Mesendoderm (in vitro differentiated cells): Measurements from ENCODE around the gene MAT1A.

ENCODE experiments used
- DNase-seq: peaks from one replicate; pipeline ENCODE4 v3.0.0; 2013
- H2AK5ac ChIP-seq: 2 replicates; pipeline ENCODE4 v1.6.1; 2013; ENCODE audit warnings: low read length, inconsistent platforms
- H2BK120ac ChIP-seq: 2 replicates; pipeline ENCODE4 v1.6.1; 2013; ENCODE audit warnings: low read depth, mild to moderate bottlenecking, low read length, moderate library complexity, mixed read lengths
- H2BK15ac ChIP-seq: replicated peaks from 2 replicates; pipeline ENCODE4 v1.6.1; 2013; ENCODE audit warnings: low read depth, mild to moderate bottlenecking, moderate library complexity
- H2BK5ac ChIP-seq: 2 replicates; pipeline ENCODE4 v1.6.1; 2013; ENCODE audit warnings: low read length, inconsistent platforms
- H3K18ac ChIP-seq: 2 replicates; pipeline ENCODE4 v1.6.1; 2013; ENCODE audit warnings: mild to moderate bottlenecking, low read length, mixed read lengths
- H3K23ac ChIP-seq: one replicate; pipeline ENCODE4 v1.6.1; 2013; ENCODE audit warnings: low read length
- H3K27ac ChIP-seq: 2 replicates; pipeline ENCODE4 v1.5.1; 2013; ENCODE audit warnings: low read depth, mild to moderate bottlenecking, inconsistent platforms, low read length, moderate library complexity
- H3K27me3 ChIP-seq: 2 replicates; pipeline ENCODE4 v1.6.1; 2013; ENCODE audit warnings: low read length, control low read depth, mild to moderate bottlenecking, inconsistent platforms; ENCODE audit not compliant: insufficient read depth, poor library complexity
- H3K36me3 ChIP-seq: 2 replicates; pipeline ENCODE4 v1.6.1; 2013; ENCODE audit warnings: low read length, inconsistent platforms; ENCODE audit not compliant: control insufficient read depth, insufficient read depth
- H3K4ac ChIP-seq: one replicate; pipeline ENCODE4 v1.6.1; 2013; ENCODE audit warnings: low read depth, mild to moderate bottlenecking, low read length, moderate library complexity
- H3K4me1 ChIP-seq: 2 replicates; pipeline ENCODE4 v1.6.1; 2013; ENCODE audit warnings: low read depth, low read length, inconsistent platforms; ENCODE audit not compliant: control insufficient read depth
- H3K4me2 ChIP-seq: 2 replicates; pipeline ENCODE4 v1.6.1; 2013; ENCODE audit warnings: low read length
- H3K4me3 ChIP-seq: 2 replicates; pipeline ENCODE4 v1.5.1; 2013; ENCODE audit warnings: mild to moderate bottlenecking, low read length
- H3K56ac ChIP-seq: one replicate; pipeline ENCODE4 v1.6.1; 2013; ENCODE audit warnings: low read length
- H3K79me1 ChIP-seq: 2 replicates; pipeline ENCODE4 v1.6.1; 2013; ENCODE audit warnings: low read length, inconsistent platforms
- H3K79me2 ChIP-seq: 2 replicates; pipeline ENCODE4 v1.6.1; 2013; ENCODE audit warnings: mild to moderate bottlenecking, low read length; ENCODE audit not compliant: control insufficient read depth, insufficient read depth
- H3K9ac ChIP-seq: 2 replicates; pipeline ENCODE4 v1.6.1; 2013; ENCODE audit warnings: low read length, inconsistent platforms
- H4K5ac ChIP-seq: one replicate; pipeline ENCODE4 v1.6.1; 2013; ENCODE audit warnings: low read length
- H4K8ac ChIP-seq: one replicate; pipeline ENCODE4 v1.6.1; 2013; ENCODE audit warnings: low read depth, mild to moderate bottlenecking, control low read depth, low read length, moderate library complexity
- WGBS: extraction: QIAGEN DNeasy Blood & Tissue Kit; methylation state at CpG from one replicate; pipeline ENCODE4 v1.1.7; 2013; ENCODE audit warnings: low lambda C conversion rate, missing lambda C conversion rate; ENCODE audit not compliant: insufficient coverage; ENCODE audit errors: extremely low coverage; 5-methylcytosine and 5-hydroxymethylcytosine counted together

Gene MAT1A

GRCh38 chr10:80268938-80269588 lies 20.4 kb downstream of the MAT1A start:
- Histone ChIP-seq H3K27ac (no peak overlapping the region), H2BK5ac (no peak overlapping the region), H2BK15ac (no peak overlapping the region), H2AK5ac (no peak overlapping the region), H3K79me1 (no peaks in the 10 kb centered on the region), H3K23ac (no peak overlapping the region), H4K5ac (no peak overlapping the region), H3K4me2 (no peak overlapping the region), H3K9ac (no peak overlapping the region), H3K79me2 (no peaks in the 10 kb centered on the region), H3K36me3 (no peaks in the 10 kb centered on the region), H3K27me3 (no peaks in the 10 kb centered on the region), H3K4me1 (peaks cover 7% of the 10 kb centered on the region), H3K4ac (no peak overlapping the region), H4K8ac (no peak overlapping the region), H2BK120ac (no peak overlapping the region), H3K18ac (no peak overlapping the region), H3K56ac (no peak overlapping the region), H3K4me3 (no peak overlapping the region)
- no CpG with 5 or more reads among the region's 4 CpGs for WGBS
- DNase-seq, result no peak

GRCh38 chr10:80268266-80268665 lies 21.2 kb downstream of the MAT1A start:
- Histone ChIP-seq H3K4me1 (peaks cover 7% of the 10 kb centered on the region), H3K9ac (no peak overlapping the region), H3K4me3 (no peak overlapping the region), H4K5ac (no peak overlapping the region), H3K4me2 (no peak overlapping the region), H2BK15ac (no peak overlapping the region), H4K8ac (no peak overlapping the region), H3K36me3 (no peaks in the 10 kb centered on the region), H3K27me3 (no peaks in the 10 kb centered on the region), H3K4ac (no peak overlapping the region), H2BK120ac (no peak overlapping the region), H3K79me2 (no peaks in the 10 kb centered on the region), H3K18ac (no peak overlapping the region), H3K27ac (no peak overlapping the region), H3K79me1 (no peaks in the 10 kb centered on the region), H2BK5ac (no peak overlapping the region), H2AK5ac (no peak overlapping the region), H3K56ac (no peak overlapping the region), H3K23ac (no peak overlapping the region)
- DNase-seq, result no peak
- no CpG with 5 or more reads among the region's 2 CpGs for WGBS

GRCh38 chr10:80266513-80266863 lies 23.0 kb downstream of the MAT1A start:
- H3K18ac ChIP-seq, result no peak overlapping the region
- no peak overlapping the region for H3K9ac ChIP-seq
- no peak overlapping the region for H3K27ac ChIP-seq
- H3K4ac ChIP-seq, result no peak overlapping the region
- H3K4me1 ChIP-seq, result peaks cover 7% of the 10 kb centered on the region
- no peaks in the 10 kb centered on the region for H3K36me3 ChIP-seq
- H3K4me2 ChIP-seq, result no peak overlapping the region
- no peak overlapping the region for H2BK120ac ChIP-seq
- peak overlapping the region; percentile 66 for H3K56ac ChIP-seq
- no peak for DNase-seq
- no CpG with 5 or more reads among the region's 4 CpGs for WGBS
- no peak overlapping the region for H3K23ac ChIP-seq
- H2BK5ac ChIP-seq, result no peak overlapping the region
- H2BK15ac ChIP-seq, result no peak overlapping the region
- H3K79me2 ChIP-seq, result no peaks in the 10 kb centered on the region
- H3K27me3 ChIP-seq, result no peaks in the 10 kb centered on the region
- no peaks in the 10 kb centered on the region for H3K79me1 ChIP-seq
- H3K4me3 ChIP-seq, result no peak overlapping the region
- no peak overlapping the region for H4K5ac ChIP-seq
- no peak overlapping the region for H2AK5ac ChIP-seq
- H4K8ac ChIP-seq, result no peak overlapping the region

GRCh38 chr10:80265740-80266512 lies 23.5 kb downstream of the MAT1A start:
- H3K18ac ChIP-seq, result peak overlapping the region; percentile 54
- no peak overlapping the region for H3K23ac ChIP-seq
- WGBS, result no CpG with 5 or more reads among the region's 15 CpGs
- H3K27me3 ChIP-seq, result no peaks in the 10 kb centered on the region
- peak; percentile 71 for DNase-seq
- no peaks in the 10 kb centered on the region for H3K36me3 ChIP-seq
- peaks cover 7% of the 10 kb centered on the region for H3K4me1 ChIP-seq
- no peak overlapping the region for H3K4me3 ChIP-seq
- H2BK120ac ChIP-seq, result no peak overlapping the region
- peak overlapping the region; percentile 4 for H3K27ac ChIP-seq
- H3K4me2 ChIP-seq, result no peak overlapping the region
- H3K9ac ChIP-seq, result no peak overlapping the region
- H3K79me2 ChIP-seq, result no peaks in the 10 kb centered on the region
- H3K56ac ChIP-seq, result peak overlapping the region; percentile 66
- H2BK15ac ChIP-seq, result no peak overlapping the region
- H4K5ac ChIP-seq, result no peak overlapping the region
- H2BK5ac ChIP-seq, result no peak overlapping the region
- H3K4ac ChIP-seq, result no peak overlapping the region
- no peak overlapping the region for H4K8ac ChIP-seq
- H2AK5ac ChIP-seq, result no peak overlapping the region
- H3K79me1 ChIP-seq, result no peaks in the 10 kb centered on the region

- Histone ChIP-seq H3K79me2 (no peaks in the 10 kb centered on the region), H2AK5ac (peak overlapping the region; percentile 18), H3K23ac (no peak overlapping the region), H3K56ac (no peak overlapping the region), H4K8ac (no peak overlapping the region), H3K4ac (no peak overlapping the region), H2BK15ac (no peak overlapping the region), H3K27me3 (no peaks in the 10 kb centered on the region), H3K36me3 (no peaks in the 10 kb centered on the region), H2BK120ac (no peak overlapping the region), H3K4me2 (no peak overlapping the region), H4K5ac (no peak overlapping the region), H2BK5ac (no peak overlapping the region), H3K4me3 (no peak overlapping the region), H3K27ac (no peak overlapping the region), H3K4me1 (peaks cover 7% of the 10 kb centered on the region), H3K9ac (no peak overlapping the region), H3K18ac (no peak overlapping the region), H3K79me1 (no peaks in the 10 kb centered on the region)
- WGBS, result no CpG with 5 or more reads among the region's 25 CpGs
- DNase-seq, result no peak
Observed at GRCh38 chr10:80264081-80265056, 25.1 kb downstream of the MAT1A start.
